Left renal cortex interstitium (tissue), 4 donors: ENCODE results near the gene ATCAY. TPM values are rescaled to one million over a fixed set of nuclear protein-coding genes. Genes with fewer than 3 reads are reported as not detected.
"Not testable (repeated sequence)": the region's sequence is repeated elsewhere in the genome, so short reads cannot be mapped to it uniquely, and the experiment has no call there.

ENCODE experiments used
- DNase-seq, 4 donors: peaks; one replicate each; pipeline ENCODE4 v3.0.0-alpha.2; 2013; ENCODE audit warnings: low read depth in 4 of 4, low spot score in 2 of 4, missing footprints in 1 of 4
- polyA plus RNA-seq, 4 donors: library from polyadenylated mRNA; unstranded; fragments of 120-200 nt; gene quantifications; one replicate each; pipeline ENCODE4 v1.2.1, GENCODE V29; 2013; ENCODE audit not compliant: insufficient read length in 4 of 4

Gene ATCAY
- polyA plus RNA-seq, 4 donors: 0.16 to 0.95 (median 0.53) TPM

DNA sequence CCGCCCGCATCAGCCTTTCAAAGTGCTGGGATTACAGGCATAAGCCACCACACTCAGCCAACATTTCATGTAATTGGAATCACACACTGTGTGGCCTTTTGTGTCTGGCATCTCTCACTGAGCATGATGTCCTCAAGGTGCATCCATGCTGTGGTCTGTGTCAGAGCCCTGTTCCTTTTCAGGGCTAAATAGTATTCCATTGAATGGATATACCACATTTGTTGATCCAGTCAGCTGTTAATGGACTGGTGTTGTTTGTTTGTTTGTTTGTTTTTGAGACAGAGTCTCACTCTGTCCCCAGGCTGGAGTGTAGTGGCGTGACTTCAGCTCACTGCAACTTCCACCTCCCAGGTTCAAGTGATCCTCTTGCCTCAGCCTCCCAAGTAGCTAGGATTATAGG lies 17.9 kb downstream of the ATCAY start:
- DNase-seq: no peak

DNA sequence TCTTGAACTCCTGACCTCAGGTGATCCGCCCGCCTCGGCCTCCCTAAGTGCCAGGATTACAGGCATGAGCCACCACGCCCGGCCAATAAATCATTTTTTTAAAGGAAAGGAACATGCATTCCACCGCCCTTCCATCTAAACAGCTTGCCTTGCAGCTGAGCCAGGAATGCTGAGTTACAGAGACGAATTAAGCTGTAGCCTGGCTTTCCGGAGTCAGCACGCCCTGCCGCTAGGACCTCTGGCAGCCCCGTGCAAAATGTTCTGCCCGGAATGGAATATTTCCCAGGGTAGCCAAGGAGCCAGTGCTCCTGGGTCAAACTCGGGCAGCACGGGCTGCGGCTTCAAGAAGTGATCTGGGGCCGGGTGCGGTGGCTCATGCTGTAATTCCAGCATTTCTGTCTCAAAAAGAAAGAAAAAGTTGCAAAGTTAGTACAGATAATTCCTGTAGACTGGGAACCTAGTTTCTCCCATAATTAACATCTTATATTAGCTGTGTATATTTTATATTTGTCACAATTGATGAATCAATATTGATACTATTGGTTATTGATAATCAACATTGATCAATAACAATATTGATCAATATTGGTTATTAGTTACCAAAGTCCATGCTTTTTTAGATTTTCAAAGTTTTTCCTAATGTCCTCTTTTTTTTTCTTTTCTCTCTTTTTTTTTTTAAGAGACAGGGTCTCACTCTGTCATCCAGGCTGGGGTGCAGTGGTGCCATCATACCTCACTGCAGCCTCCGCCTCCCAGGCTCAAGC lies 19.2 kb downstream of the ATCAY start:
- no peak for DNase-seq

DNA sequence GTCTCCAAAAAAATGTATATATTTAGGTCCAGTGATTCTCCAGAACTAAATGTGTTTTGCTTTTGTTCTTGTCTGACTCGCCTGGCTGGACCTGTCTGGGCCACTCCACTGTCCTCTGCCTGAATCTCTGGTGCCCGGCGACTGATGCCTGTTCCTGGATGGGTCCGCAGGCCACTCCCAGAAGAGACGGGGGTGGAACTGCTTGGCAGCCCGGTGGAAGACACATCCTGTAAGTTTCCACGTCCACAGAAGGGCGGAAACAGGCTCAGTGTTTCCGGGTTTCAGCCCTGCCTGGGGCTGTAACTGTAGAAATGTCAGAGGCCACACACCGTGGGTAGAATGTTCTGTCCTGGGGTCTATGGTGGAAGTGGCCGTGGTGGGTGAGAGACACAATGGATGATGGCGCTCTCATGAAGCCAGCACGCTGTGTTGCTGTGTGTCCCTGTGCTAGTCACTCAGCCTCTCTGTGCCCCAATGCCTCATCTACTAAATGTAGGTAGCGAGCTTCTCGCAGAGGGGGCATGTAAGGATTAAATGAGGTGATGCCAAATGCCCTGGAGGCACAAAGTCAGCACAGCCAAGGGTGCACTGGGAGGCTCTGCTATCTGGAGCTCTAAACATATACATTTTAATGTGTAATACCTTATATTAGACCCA lies 22.0 kb downstream of the ATCAY start:
- DNase-seq: no peak

DNA sequence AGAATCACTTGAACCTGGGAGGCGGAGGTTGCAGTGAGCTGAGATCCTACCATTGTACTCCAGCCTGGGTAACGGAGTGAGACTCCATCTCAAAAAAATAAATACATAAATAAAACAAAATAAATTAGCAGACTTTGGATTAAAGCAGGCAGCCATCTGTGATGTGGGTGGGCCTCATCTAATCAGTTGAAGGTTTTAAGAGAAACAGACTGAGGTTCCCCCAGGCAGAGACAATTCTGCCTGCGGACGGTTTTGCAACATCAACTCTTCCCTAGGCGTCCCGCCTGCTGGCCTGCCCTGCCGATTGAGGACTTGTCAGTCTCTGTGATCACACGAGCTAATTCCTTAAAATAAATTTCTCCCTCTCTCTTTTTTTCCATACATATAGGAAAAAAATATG lies 23.7 kb downstream of the ATCAY start:
- no peak for DNase-seq

DNA sequence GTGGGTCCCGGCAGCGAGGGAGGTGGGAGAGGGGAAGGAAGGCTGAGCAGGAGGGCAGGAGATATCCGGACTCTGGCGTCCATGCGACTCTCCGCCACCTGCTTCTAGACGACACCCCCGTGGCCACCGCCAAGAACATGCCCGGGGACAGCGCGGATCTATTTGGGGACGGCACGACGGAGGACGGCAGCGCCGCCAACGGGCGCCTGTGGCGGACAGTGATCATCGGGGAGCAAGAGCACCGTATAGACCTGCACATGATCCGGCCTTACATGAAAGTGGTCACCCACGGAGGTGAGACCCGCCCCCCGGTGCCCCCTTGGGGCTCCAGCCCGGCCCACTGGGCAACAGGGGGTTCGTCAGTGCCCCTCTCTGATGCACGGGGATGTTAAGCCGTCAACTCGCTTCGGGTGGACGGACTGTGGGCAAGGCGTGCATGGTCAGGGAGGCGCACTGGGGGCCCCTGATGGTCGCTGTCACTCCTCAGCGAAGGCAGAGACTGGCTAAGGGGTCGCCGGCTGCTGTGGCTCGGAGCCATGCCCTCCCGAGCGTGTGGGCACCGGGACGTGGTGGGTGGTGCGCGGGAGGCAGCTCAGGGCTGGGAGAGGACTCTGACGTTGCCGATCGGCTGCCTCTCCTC lies 27.3 kb downstream of the ATCAY start:
- no peak for DNase-seq

DNA sequence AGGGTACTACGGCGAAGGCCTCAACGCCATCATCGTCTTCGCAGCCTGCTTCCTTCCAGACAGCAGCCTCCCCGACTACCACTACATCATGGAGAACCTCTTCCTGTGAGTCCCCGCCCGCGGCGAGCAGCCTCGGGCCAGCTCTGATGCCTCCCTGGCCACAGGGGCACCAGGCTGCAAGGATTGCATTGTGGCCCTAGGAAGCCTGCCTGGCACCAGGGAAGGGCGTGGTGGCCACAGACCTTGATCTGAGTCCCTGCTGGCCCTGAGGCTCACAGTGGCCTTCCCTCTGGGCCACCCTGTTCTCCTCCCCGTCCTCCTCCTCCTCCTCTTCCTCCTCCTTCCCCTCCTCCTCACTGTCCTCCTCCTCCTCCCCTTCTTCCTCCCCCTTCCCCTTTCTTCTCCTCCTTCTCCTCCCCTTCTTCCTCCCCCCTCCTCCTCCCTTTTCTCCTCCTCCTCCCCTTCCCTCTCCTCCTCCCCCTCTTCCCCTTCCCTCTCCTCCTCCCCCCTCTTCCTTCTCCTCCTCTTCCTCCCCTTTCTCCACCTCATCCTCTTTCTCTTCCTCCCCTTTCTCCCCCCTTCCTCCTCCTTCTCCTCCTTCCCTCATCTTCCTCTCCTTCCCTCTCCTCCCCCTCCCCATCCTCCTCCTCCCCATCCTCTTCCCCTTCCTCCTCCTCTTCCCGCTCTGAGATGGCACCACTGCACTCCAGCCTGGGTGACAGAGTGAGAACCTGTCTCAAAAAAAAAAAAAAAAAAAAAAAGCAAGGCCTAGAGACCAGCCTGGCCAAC lies 28.0 kb downstream of the ATCAY start:
- DNase-seq: no peak

DNA sequence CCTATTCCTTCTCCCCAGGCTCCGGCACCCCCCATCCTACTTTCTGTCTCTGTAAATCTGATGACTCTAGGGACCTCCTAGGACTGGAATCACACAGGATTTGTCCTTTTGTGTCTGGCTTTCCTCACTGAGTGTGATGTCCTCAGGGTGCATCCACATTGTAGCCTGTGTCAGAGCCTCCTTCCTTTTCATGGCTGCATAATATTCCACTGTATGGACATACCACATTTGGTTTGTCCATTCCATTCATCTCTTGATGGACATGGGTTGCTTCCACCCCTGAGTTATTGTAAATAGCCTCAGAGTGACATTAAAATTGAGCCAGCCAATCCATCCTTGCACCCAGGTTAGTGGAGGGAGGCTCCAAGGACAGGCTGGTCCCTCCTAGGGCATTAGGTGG lies 29.6 kb downstream of the ATCAY start:
- no peak for DNase-seq

DNA sequence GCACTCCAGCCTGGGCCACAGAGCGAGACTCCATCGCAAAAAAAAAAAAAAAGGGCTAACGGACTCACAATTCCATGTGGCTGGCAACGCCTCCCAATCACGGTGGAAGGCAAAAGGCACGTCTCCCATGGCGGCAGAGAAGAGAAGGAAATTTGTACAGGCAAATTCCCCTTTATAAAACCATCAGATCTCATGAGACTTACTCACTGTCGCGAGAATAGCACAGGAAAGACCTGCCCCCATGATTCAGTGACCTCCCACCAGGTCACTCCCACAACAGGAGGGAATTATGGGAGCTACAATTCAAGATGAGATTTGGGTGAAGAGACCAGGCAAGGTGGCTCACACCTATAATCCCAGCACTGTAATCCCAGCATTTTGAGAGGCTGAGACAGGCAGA lies 33.7 kb downstream of the ATCAY start:
- no peak for DNase-seq

DNA sequence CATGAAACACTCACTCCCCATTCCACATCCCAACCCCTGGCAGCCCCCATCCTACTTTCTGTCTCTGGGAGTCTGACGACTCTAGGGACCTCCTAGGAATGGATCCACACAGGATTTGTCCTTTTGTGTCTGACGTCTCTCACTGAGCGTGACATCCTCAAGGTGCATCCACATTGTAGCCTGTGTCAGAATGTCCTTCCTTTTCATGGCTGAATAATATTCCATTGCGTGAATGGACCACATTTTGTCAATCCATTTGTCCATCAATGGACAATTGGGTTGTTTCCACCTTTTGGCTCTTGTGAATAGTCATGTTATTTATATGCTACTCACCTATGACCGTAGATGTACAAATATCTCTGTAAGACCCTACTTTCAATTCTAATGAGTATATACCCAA lies 35.5 kb downstream of the ATCAY start:
- no peak for DNase-seq

DNA sequence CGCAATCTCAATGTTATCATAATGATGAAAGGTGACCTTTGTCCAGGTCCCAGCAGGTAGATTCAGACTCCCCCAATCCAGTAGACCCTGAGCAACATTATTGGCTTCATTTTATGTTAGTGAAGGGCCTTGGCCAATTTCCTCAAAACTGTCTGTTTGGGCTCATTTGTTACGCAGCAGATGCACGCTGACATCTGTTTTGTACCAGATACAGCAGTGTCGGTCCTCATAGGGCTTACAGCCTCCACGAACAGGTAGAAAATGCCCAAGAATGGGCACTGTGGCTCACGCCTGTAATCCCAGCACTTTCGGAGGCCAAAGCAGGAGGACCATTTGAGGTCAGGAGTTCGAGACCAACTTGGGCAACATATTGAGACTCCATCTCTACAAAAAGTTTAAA lies 39.3 kb downstream of the ATCAY start:
- no peak for DNase-seq

DNA sequence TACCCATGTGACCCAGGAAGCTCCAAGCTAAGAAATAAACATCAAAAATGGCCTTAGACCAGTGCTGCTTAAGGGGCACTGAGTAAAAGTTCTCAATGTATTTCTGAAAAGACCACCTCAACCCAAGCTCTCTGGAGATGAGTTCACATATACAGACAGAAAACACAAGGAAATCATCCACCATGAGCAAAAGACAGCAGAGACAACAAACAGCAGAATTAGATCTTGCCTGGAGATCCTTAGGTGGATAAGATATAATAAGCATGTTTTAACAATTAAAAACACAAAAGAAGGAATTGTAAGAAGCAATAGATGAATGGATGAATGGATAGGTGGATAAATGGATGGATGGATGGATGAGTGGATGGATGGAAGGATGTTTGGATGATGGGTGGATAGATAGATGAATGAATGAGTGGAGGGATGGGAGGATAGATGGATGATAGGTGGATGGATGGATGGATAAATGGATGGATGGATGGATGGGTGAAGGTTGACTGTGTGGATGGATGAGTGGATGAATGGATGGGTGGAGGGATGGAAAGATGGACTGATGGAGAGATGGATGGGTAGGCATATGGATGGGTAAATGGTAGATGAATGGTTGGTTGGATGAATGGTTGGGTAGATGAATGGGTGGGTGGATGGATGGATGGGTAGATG lies 42.7 kb downstream of the ATCAY start:
- no peak for DNase-seq

DNA sequence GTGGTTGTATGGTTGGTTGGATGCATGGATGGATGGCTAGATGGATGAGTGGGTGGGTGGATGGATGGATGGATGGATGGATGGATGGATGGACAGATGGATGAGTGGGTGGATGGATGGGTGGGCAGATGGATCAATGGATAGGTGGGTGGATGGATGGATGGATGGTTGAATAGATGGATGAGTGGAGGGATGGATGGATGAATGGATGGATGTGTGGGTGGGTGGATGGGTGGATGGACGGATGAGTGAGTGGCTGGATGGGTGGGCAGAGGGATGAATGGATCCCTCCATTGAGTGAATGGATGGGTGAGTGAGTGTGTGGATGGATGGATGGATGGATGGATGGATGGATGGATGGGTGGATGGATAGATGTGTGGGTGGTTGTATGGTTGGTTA lies 43.4 kb downstream of the ATCAY start:
- no peak for DNase-seq

DNA sequence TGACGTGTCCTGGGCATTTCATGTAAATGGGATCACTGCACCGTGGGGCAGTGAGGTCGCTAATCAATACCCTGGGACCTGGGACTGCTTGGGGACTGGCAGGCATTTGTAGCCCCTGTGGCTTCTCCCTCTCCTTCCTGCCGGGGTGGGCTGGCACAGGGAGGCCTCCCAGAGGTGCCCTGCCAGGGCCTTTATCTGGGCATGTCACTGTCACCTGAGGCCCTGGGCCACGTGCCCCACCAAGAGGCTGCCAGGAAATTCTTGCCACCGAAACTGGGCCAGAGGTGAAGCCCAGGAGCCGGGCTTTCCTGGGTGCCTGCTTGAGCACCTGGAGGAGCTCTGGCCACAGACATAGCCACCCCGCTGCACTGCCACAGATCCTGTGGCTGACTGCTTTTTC lies 50.6 kb downstream of the ATCAY start:
- no peak for DNase-seq

DNA sequence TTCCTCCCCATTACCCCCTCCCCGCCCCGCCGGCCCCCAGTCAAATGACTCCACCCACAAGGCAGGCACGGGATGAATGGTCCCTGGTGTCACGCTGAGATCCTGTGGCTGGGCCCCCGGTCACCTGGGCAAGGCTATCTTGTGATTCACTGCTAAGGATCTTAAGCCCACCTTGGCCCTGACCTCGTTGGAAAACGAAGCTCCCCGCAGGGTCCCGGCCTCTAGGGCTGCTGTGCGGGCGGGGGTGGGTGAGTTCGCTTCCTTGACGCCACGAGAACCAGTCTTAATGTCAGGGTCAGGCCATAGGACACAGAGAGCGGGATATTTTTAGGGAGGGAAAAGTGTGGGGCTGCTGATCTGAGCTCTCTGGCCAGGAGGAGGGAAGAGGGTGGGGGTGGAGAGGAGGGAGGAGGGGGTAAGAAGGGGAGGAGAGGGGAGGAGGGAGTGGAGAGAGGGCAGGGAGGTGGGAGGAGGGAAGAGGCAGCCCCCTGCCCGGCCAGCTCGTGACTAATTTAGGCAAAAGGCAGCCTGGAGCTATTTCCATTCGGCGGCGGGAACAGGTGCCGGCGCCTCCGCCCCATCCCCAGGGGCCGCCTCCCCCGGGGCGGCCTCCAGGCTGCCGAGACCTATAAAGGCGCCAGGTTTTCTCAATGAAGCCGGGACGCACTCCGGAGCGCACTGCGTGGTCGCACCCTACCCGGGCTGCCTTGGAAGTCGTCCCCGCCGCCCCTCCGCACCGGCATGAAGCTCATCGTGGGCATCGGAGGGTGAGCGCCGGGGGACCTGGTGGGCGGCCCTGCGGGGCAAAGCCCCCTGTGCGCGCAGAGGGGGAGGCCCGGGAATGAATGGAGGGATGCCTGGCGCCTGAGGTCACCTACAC lies 52.7 kb downstream of the ATCAY start, which contains the start of gene NMRK2:
Gene NMRK2, plus strand, starts transcription at position 139 of the 880 bp plus-strand sequence. Its CDS starts 603 bp downstream, at position 742.
- no peak for DNase-seq

DNA sequence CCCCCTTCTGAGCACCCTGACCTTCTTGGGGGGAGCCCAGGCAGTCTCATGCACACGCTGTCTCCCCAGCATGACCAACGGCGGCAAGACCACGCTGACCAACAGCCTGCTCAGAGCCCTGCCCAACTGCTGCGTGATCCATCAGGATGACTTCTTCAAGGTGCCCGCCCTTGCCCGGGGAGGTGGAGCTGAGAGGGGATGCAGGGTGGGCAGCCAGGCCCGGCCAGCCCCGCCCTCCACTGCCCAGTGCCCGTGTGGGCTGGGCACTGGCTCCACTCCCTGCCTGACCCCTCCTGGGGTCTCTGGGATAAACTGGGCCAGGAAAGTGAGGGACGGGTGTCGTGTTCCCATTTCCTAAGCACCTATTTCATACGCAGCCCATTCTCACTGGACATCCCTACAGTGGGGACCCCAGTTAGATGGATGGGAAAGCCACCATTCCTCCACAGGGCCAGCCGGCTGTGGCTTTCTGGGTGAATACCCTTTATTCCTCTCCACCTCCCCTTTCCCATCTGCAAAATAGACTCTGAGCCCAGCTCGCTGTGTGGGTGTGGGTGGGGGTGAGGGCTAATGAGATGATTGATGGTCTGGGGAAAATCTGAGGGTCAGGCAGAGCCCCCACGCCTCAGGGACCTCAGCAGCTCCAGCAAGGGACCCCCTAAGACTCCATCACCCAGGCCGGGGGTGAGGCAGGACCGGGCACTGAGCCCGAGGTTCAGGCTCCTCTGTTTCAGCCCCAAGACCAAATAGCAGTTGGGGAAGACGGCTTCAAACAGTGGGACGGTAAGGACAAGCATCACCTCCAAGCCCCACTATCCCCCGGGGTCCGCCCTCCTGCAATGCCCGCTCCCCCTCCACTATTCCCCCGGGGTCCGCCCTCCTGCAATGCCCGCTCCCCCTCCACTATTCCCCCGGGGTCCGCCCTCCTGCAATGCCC lies 56.3 kb downstream of the ATCAY start:
- no peak for DNase-seq

DNA sequence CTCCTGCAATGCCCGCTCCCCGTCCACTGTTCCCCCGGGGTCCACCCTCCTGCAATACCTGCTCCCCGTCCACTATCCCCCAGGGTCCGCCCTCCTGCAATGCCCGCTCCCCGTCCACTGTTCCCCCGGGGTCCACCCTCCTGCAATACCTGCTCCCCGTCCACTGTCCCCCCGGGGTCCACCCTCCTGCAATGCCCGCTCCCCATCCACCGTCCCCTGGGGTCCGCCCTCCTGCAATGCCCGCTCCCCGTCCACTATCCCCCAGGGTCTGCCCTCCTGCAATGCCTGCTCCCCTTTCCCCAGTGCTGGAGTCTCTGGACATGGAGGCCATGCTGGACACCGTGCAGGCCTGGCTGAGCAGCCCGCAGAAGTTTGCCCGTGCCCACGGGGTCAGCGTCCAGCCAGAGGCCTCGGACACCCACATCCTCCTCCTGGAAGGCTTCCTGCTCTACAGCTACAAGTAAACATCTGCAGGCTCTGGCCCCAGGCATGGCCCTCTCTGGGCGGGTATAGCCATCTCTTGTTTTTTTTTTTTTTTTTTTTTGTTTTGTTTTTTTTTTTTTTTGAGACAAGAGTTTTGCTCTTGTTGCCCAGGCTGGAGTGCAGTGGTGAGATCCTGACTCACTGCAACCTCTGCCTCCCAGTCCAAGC lies 57.9 kb downstream of the ATCAY start:
- not testable (repeated sequence) for DNase-seq

DNA sequence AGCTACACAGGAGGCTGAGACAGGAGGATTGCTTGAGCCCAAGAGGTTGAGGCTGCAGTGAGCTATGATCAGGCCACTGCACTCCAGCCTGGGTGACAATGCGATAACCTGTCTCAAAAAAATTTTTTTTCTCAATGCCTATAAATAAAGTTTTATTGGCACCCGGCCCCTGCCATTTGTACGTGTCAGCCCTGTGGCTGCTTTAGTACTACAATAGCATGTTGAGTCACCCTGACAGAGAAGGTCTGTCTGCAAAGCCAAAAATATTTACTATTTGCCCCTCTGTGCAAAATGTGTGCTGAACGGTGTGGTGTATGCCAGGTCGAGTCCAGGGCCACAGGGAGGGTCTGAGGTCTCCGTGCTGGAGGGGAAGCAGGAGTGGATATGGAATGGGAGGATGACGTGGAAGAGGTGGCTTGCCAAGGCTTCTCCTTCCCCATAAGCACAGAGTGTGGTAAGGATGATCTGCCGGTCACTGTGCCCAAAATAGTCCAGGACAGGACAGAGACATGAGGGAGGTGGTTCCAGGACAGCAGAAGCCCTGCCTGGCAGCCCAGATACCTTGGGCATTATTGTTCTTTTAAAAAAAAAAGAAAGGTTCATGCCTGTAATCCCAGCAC lies 62.4 kb downstream of the ATCAY start:
- no peak for DNase-seq
